ENCODE measurements around the gene CPN1. TPM values are rescaled to one million over a fixed set of nuclear protein-coding genes. Genes with fewer than 3 reads are reported as not detected.
"Not testable (repeated sequence)": the region's sequence is repeated elsewhere in the genome, so short reads cannot be mapped to it uniquely, and the experiment has no call there.

CPN1 gene
- total RNA-seq, 4 donors from 2014 or later: not detected

- DNase-seq: no peak
- no peak overlapping the region for H3K27ac ChIP-seq
- no peaks in the 10 kb centered on the region for H3K9me3 ChIP-seq
- intact Hi-C loops (cut with DNase I): no loop called here
- TF ChIP-seq POLR2A (IDR thresholded peaks at IDR 0.05) (no peak), CTCF (IDR thresholded peaks at IDR 0.05) (no peak)
- H3K27me3 ChIP-seq: no peaks in the 10 kb centered on the region
- H3K4me3 ChIP-seq (replicated peaks in 1 of 3): no peak overlapping the region
- no peaks in the 10 kb centered on the region for H3K36me3 ChIP-seq
- 60 to 62% methylated on average over 6 of the region's 6 CpGs for WGBS, 2 donors
- no peaks in the 10 kb centered on the region for H3K4me1 ChIP-seq
These were observed 19.0 kb upstream of the CPN1 start for GRCh38 chr10:100100651-100101184.

GRCh38 chr10:100089241-100089640 is 7.6 kb upstream of the CPN1 start:
- Histone ChIP-seq H3K36me3 (no peaks in the 10 kb centered on the region), H3K27ac (no peak overlapping the region), H3K27me3 (no peaks in the 10 kb centered on the region), H3K9me3 (no peaks in the 10 kb centered on the region), H3K4me3 (replicated peaks in 1 of 3) (no peak overlapping the region), H3K4me1 (no peaks in the 10 kb centered on the region)
- intact Hi-C loops (cut with DNase I): no loop called here
- TF ChIP-seq CTCF (IDR thresholded peaks at IDR 0.05): no peak
- TF ChIP-seq POLR2A (IDR thresholded peaks at IDR 0.05): no peak
- DNase-seq: no peak
- WGBS, 2 donors: 76 to 87% methylated on average over 6 of the region's 6 CpGs

GRCh38 chr10:100086708-100087107 is 5.0 kb upstream of the CPN1 start:
- H3K27ac ChIP-seq; DNase-seq; H3K4me3 ChIP-seq (replicated peaks in 1 of 3); H3K4me1 ChIP-seq; H3K36me3 ChIP-seq; H3K9me3 ChIP-seq; intact Hi-C loops (cut with DNase I); H3K27me3 ChIP-seq: not testable (repeated sequence)
- WGBS, 2 donors: 74 to 81% methylated on average over 5 of the region's 5 CpGs

- intact Hi-C loops (cut with DNase I): no loop called here
- H3K9me3 ChIP-seq: no peaks in the 10 kb centered on the region
- H3K36me3 ChIP-seq: no peaks in the 10 kb centered on the region
- no peaks in the 10 kb centered on the region for H3K4me1 ChIP-seq
- H3K27ac ChIP-seq: no peak overlapping the region
- WGBS, 2 donors: 43 to 50% methylated on average over 2 of the region's 2 CpGs
- TF ChIP-seq CTCF (IDR thresholded peaks at IDR 0.05) (no peak), POLR2A (IDR thresholded peaks at IDR 0.05) (no peak)
- H3K4me3 ChIP-seq (replicated peaks in 1 of 3): no peak overlapping the region
- no peaks in the 10 kb centered on the region for H3K27me3 ChIP-seq
- no peak for DNase-seq
These were observed 3.9 kb upstream of the CPN1 start for GRCh38 chr10:100085596-100085995.

- intact Hi-C loops (cut with DNase I): no loop called here
- no peaks in the 10 kb centered on the region for H3K4me1 ChIP-seq
- DNase-seq: no peak
- H3K9me3 ChIP-seq: no peaks in the 10 kb centered on the region
- WGBS, 2 donors: 93 to 96% methylated on average over 1 of the region's 1 CpG
- no peaks in the 10 kb centered on the region for H3K27me3 ChIP-seq
- H3K27ac ChIP-seq: no peak overlapping the region
- H3K4me3 ChIP-seq (replicated peaks in 1 of 3): no peak overlapping the region
- H3K36me3 ChIP-seq: no peaks in the 10 kb centered on the region
- TF ChIP-seq CTCF (IDR thresholded peaks at IDR 0.05): no peak
- TF ChIP-seq POLR2A (IDR thresholded peaks at IDR 0.05): no peak
These were observed 2.0 kb upstream of the CPN1 start for GRCh38 chr10:100083623-100084022.

GRCh38 chr10:100082276-100082675 is 607 bp upstream of the CPN1 start:
- H3K9me3 ChIP-seq; H3K36me3 ChIP-seq; H3K27me3 ChIP-seq; H3K4me1 ChIP-seq; DNase-seq; H3K4me3 ChIP-seq (replicated peaks in 1 of 3); H3K27ac ChIP-seq; intact Hi-C loops (cut with DNase I): not testable (repeated sequence)

Data from thyroid gland (tissue), 4 donors.